Peyer's patch (tissue), 4 donors: ENCODE results near the gene HOXA4. TPM values are rescaled to one million over a fixed set of nuclear protein-coding genes. Genes with fewer than 3 reads are reported as not detected.

ENCODE experiments used
- DNase-seq, 3 donors: peaks; one replicate each; pipeline ENCODE4 v3.0.0-alpha.2; 2017 to 2019
- H3K27ac ChIP-seq, 4 donors: fragments of 200-600 bp; sonication (generic); one replicate each; pipeline ENCODE4 v1.5.1; 2016 to 2019
- H3K27me3 ChIP-seq, 2 donors: fragments of 200-600 bp; sonication (generic); one replicate each; pipeline ENCODE4 v1.5.1; 2019
- H3K36me3 ChIP-seq, 3 donors: fragments of 200-600 bp; sonication (generic); one replicate each; pipeline ENCODE4 v1.5.1; 2016 to 2019
- H3K4me1 ChIP-seq, 4 donors: fragments of 200-600 bp; sonication (generic); one replicate each; pipeline ENCODE4 v1.5.1; 2016 to 2019
- H3K4me3 ChIP-seq, 4 donors: fragments of 200-600 bp; sonication (generic); 1 replicate in 3 of 4; 2 replicates in 1 of 4; pipeline ENCODE4 v1.5.1; 2016 to 2019; ENCODE audit warnings: mild to moderate bottlenecking in 1 of 4
- H3K9me3 ChIP-seq, 4 donors: fragments of 200-600 bp; sonication (generic); one replicate each; pipeline ENCODE4 v1.5.1; 2016 to 2019; ENCODE audit warnings: mild to moderate bottlenecking in 1 of 4
- CTCF ChIP-seq, 6 experiments: fragments of 450-650 bp in 4 of 6; fragments of 200-600 bp in 2 of 6; sonication (generic) in 1 of 6; IDR thresholded peaks; one replicate each; pipeline ENCODE4 v1.5.1; 2017 to 2019; ENCODE audit warnings: antibody characterized with exemption in 6 of 6, mild to moderate bottlenecking in 3 of 6, moderate library complexity in 1 of 6
- POLR2A ChIP-seq, 2 donors: fragments of 450-650 bp; IDR thresholded peaks; one replicate each; pipeline ENCODE4 v1.5.1; 2017; ENCODE audit warnings: antibody characterized with exemption in 2 of 2, mild to moderate bottlenecking in 2 of 2, moderate library complexity in 2 of 2
- total RNA-seq, 4 donors: library from RNA; depleted of rRNA; stranded (reverse); fragments of >200 nt; gene quantifications; one replicate each; pipeline ENCODE4 v1.1.0, GENCODE V29; 2016

The HOXA4 gene
- total RNA-seq, 4 donors from 2014 or later = 2.6 to 11.5 (median 5.9) TPM

GRCh38 chr7:27094304-27095049 lies 36.1 kb downstream of the HOXA4 start:
- no peaks in the 10 kb centered on the region for H3K9me3 ChIP-seq
- H3K27ac ChIP-seq = no peak overlapping the region
- TF ChIP-seq POLR2A (IDR thresholded peaks at IDR 0.05) = no peak
- no peak for TF ChIP-seq CTCF (IDR thresholded peaks at IDR 0.05)
- H3K36me3 ChIP-seq = no peaks in the 10 kb centered on the region
- H3K27me3 ChIP-seq = no peaks in the 10 kb centered on the region
- no peak for DNase-seq
- peaks cover 0 to 15% (median 3%) of the 10 kb centered on the region in 4 donors for H3K4me1 ChIP-seq
- H3K4me3 ChIP-seq = no peak overlapping the region

- Histone ChIP-seq H3K4me1 (peaks cover 0 to 15% (median 3%) of the 10 kb centered on the region in 4 donors), H3K9me3 (no peaks in the 10 kb centered on the region), H3K4me3 (no peak overlapping the region), H3K27me3 (no peaks in the 10 kb centered on the region), H3K27ac (no peak overlapping the region), H3K36me3 (no peaks in the 10 kb centered on the region)
- TF ChIP-seq POLR2A (IDR thresholded peaks at IDR 0.05) (no peak), CTCF (IDR thresholded peaks at IDR 0.05) (no peak)
- no peak for DNase-seq
Observed at GRCh38 chr7:27093184-27093895, 37.2 kb downstream of the HOXA4 start.

GRCh38 chr7:27092819-27093110 lies 37.8 kb downstream of the HOXA4 start:
- no peak for DNase-seq
- no peak overlapping the region for H3K4me3 ChIP-seq
- H3K36me3 ChIP-seq = no peaks in the 10 kb centered on the region
- H3K4me1 ChIP-seq = peaks cover 0 to 10% (median 3%) of the 10 kb centered on the region in 4 donors
- H3K9me3 ChIP-seq = no peaks in the 10 kb centered on the region
- H3K27ac ChIP-seq = no peak overlapping the region
- H3K27me3 ChIP-seq = no peaks in the 10 kb centered on the region
- TF ChIP-seq POLR2A (IDR thresholded peaks at IDR 0.05) (no peak), CTCF (IDR thresholded peaks at IDR 0.05) (no peak)

- TF ChIP-seq POLR2A (IDR thresholded peaks at IDR 0.05) (no peak), CTCF (IDR thresholded peaks at IDR 0.05) (no peak)
- no peaks in the 10 kb centered on the region for H3K36me3 ChIP-seq
- DNase-seq = no peak
- H3K27me3 ChIP-seq = no peaks in the 10 kb centered on the region
- H3K27ac ChIP-seq = no peak overlapping the region
- H3K9me3 ChIP-seq = no peaks in the 10 kb centered on the region
- H3K4me1 ChIP-seq = peaks cover 0 to 6% (median 2%) of the 10 kb centered on the region in 4 donors
- H3K4me3 ChIP-seq = no peak overlapping the region
Observed at GRCh38 chr7:27091941-27092818, 38.4 kb downstream of the HOXA4 start.

GRCh38 chr7:27091105-27091504 lies 39.5 kb downstream of the HOXA4 start:
- TF ChIP-seq POLR2A (IDR thresholded peaks at IDR 0.05) (no peak), CTCF (IDR thresholded peaks at IDR 0.05) (no peak)
- H3K9me3 ChIP-seq = no peaks in the 10 kb centered on the region
- no peak overlapping the region for H3K4me3 ChIP-seq
- no peak for DNase-seq
- H3K4me1 ChIP-seq = peaks cover 0 to 6% (median 0%) of the 10 kb centered on the region in 4 donors
- H3K36me3 ChIP-seq = no peaks in the 10 kb centered on the region
- H3K27ac ChIP-seq = no peak overlapping the region
- no peaks in the 10 kb centered on the region for H3K27me3 ChIP-seq
